ENCODE results near the gene BLTP3A.

BLTP3A gene

GRCh38 chr6:34832942-34833341, 41.1 kb downstream of the BLTP3A start:
- TF ChIP-seq CTCF (IDR thresholded peaks at IDR 0.05) = no peak

GRCh38 chr6:34834789-34835518, 43.1 kb downstream of the BLTP3A start:
- intact Hi-C loops (cut with DNase I; ENCODE audit: low total_unique reads) = no loop called here
- Histone ChIP-seq H3K9me3 (no peaks in the 10 kb centered on the region), H3K4me1 (no peaks in the 10 kb centered on the region), H3K27ac (no peak overlapping the region), H3K4me3 (no peak overlapping the region), H3K36me3 (peaks cover 22 to 79% (median 26%) of the 10 kb centered on the region in 3 donors), H3K27me3 (no peaks in the 10 kb centered on the region)
- no peak for DNase-seq
- TF ChIP-seq CTCF (IDR thresholded peaks at IDR 0.05) = no peak

More at GRCh38 chr6:34832942-34833341, 41.1 kb downstream of the BLTP3A start:
- H3K27ac ChIP-seq = no peak overlapping the region
- intact Hi-C loops (cut with DNase I; ENCODE audit: low total_unique reads) = no loop called here
- H3K9me3 ChIP-seq = no peaks in the 10 kb centered on the region
- H3K4me1 ChIP-seq = no peaks in the 10 kb centered on the region
- no peak for DNase-seq
- no peaks in the 10 kb centered on the region for H3K27me3 ChIP-seq
- peaks cover 27 to 76% (median 32%) of the 10 kb centered on the region in 3 donors for H3K36me3 ChIP-seq
- H3K4me3 ChIP-seq = no peak overlapping the region

- no peaks in the 10 kb centered on the region for H3K4me1 ChIP-seq
- DNase-seq = no peak
- no peaks in the 10 kb centered on the region for H3K9me3 ChIP-seq
- no peak overlapping the region for H3K27ac ChIP-seq
- TF ChIP-seq CTCF (IDR thresholded peaks at IDR 0.05) = no peak
- intact Hi-C loops (cut with DNase I; ENCODE audit: low total_unique reads) = no loop called here
- H3K36me3 ChIP-seq = peaks cover 22 to 77% (median 27%) of the 10 kb centered on the region in 3 donors
- H3K4me3 ChIP-seq = no peak overlapping the region
- H3K27me3 ChIP-seq = no peaks in the 10 kb centered on the region
Measured at GRCh38 chr6:34836008-34836407, 44.1 kb downstream of the BLTP3A start.

GRCh38 chr6:34836451-34836850, 44.6 kb downstream of the BLTP3A start:
- Histone ChIP-seq H3K4me3 (no peak overlapping the region), H3K27me3 (no peaks in the 10 kb centered on the region), H3K27ac (no peak overlapping the region), H3K9me3 (no peaks in the 10 kb centered on the region), H3K4me1 (no peaks in the 10 kb centered on the region), H3K36me3 (peaks cover 22 to 73% (median 24%) of the 10 kb centered on the region in 3 donors)
- intact Hi-C loops (cut with DNase I; ENCODE audit: low total_unique reads) = no loop called here
- DNase-seq = no peak
- TF ChIP-seq CTCF (IDR thresholded peaks at IDR 0.05) = no peak

- TF ChIP-seq CTCF (IDR thresholded peaks at IDR 0.05) = no peak
- Histone ChIP-seq H3K9me3 (no peaks in the 10 kb centered on the region), H3K27ac (no peak overlapping the region), H3K36me3 (peaks cover 22 to 69% (median 28%) of the 10 kb centered on the region in 3 donors), H3K4me1 (no peaks in the 10 kb centered on the region), H3K27me3 (no peaks in the 10 kb centered on the region), H3K4me3 (no peak overlapping the region)
- DNase-seq = no peak
- intact Hi-C loops (cut with DNase I; ENCODE audit: low total_unique reads) = no loop called here
Measured at GRCh38 chr6:34837528-34837927, 45.6 kb downstream of the BLTP3A start.
